Measurements from ENCODE around the gene DUSP2.

DNA sequence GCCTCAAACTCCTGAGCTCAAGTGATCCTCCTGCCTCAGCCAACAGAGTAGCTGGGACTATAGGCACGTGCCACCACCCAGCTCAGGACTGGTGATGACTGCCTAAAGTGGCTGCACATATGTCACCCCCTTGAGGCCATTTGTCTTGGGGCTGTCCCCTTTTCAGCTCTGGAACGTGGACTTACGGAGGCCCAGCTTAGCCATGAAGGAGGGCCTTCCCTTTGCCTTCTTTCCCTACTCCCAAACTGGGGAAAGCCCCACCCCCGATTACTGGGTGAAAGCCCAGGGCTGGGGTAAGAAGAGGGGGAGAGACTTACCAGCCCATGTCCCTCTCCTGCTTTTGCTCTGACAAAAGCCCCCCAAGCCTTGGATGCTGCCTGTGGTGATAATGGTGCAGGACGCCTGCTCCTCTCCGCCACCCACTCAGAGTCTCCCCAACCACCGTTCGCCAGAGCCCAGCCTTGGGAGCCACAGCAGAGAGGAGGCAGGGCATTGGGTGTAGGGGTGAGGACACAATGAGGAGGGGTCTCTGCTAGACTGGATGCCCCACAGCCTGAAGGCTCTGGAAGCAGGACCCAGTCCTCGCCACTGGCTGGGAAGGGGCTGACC is 2.5 kb upstream of the DUSP2 start:
- TF ChIP-seq, protein P1, sequence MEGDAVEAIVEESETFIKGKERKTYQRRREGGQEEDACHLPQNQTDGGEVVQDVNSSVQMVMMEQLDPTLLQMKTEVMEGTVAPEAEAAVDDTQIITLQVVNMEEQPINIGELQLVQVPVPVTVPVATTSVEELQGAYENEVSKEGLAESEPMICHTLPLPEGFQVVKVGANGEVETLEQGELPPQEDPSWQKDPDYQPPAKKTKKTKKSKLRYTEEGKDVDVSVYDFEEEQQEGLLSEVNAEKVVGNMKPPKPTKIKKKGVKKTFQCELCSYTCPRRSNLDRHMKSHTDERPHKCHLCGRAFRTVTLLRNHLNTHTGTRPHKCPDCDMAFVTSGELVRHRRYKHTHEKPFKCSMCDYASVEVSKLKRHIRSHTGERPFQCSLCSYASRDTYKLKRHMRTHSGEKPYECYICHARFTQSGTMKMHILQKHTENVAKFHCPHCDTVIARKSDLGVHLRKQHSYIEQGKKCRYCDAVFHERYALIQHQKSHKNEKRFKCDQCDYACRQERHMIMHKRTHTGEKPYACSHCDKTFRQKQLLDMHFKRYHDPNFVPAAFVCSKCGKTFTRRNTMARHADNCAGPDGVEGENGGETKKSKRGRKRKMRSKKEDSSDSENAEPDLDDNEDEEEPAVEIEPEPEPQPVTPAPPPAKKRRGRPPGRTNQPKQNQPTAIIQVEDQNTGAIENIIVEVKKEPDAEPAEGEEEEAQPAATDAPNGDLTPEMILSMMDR (IDR thresholded peaks at IDR 0.05): no peak
- TF ChIP-seq POLR2A (IDR thresholded peaks at IDR 0.05): no peak

All from heart left ventricle (tissue), 13 donors.